OCI-M2 (cell line): ENCODE results near the gene GPR35.
"Not testable (repeated sequence)": the region's sequence is repeated elsewhere in the genome, so short reads cannot be mapped to it uniquely, and the experiment has no call there.

Source experiments
- DNase-seq: peaks from one replicate; lab custom pipeline; 2025; ENCODE audit not compliant: unreplicated experiment; lab: John Stamatoyannopoulos, UW

Gene GPR35

DNA sequence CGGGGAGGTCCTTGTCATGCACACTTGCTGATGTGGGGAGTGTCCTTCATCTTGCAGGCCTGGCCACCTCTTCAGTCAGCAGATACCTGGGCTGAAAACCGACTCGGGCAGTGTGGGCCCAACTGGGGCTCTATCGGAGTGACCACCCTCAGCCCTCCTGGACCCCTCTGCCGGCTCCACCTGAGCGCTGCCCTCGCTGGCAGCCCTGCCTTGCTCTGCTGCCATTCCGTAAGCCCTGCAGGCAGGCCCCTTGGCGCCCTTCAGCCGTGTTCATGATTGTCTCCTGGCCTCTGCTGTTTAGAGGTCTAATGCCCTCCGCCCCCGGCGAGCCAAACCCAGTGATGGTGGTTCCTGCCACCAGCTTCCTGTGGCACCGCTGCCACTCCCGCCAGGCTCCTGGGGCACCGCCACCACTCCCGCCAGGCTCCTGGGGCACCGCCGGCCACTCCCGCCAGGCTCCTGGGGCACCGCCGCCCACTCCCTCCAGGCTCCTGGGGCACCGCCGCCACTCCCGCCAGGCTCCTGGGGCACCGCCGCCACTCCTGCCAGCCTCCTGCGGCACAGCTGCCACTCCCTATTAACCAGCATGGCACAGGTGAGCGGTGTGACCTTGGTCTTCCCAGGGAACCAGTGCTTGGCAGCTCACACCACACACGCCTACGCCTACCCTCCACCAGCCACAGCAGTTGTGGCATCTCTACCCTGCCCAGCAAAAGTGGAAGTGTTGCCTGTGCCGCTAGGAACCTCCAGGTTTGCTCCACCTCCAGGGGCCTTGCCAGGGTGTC lies 22.8 kb upstream of the GPR35 start:
- DNase-seq, result no peak

DNA sequence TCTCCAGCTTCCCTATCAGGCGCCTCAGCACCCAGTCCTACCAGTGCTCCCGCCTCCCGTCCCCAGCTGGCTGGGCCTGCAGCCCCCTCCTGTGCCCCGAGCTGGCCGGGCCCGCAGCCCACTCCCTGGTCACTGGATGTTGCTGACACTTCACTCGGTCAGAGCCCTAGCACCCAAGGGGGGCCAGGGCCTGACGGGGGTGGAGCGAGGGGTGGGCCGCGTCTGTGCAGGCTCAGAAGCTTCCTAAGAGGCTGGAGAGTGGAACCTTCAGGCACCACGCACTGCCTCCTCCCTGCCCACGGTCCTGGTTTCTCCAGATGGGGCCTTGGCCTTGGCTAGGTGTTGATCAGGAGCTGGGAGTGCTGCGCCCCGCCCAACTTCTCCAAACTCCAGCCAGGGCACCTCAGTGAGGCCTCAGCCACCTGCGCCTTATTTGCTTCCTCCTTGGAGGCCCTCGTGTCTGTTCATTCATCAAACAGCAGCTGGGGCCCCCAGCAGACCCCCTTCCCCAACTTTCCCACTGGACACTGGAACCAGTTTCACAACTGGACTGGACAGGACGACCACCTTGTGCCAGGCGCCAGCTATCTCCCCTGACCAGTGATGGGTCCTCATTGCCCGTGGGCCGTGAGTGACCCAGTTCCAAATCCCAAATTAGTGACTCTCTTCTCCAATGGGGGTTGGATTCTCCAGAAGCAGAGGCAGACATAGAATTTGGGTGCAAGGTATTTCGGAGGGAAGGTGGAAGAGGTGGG lies 22.0 kb upstream of the GPR35 start:
- DNase-seq, result no peak

DNA sequence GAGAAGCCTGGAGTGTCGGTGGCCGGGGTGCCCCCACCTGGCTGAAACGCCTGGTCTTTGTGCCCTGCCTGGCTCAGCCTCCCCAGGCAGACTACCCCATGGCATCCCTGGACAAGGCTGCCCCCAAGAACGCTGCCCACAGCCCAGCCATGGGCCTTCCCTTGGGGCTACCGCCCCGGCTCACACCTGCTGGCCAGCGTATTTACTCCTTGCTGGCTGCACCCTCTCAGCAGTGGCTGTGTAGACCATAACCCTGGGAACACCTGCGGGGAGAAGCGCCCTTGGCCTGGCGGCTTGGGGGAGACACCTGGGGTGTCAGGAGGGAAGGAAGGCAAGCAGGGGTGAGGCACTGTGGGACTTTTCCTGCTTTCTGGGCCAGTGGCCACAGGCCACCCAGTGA lies 21.4 kb upstream of the GPR35 start:
- DNase-seq, result no peak

GRCh38 chr2:240604291-240604938 lies 20.9 kb upstream of the GPR35 start:
- DNase-seq, result no peak

GRCh38 chr2:240604939-240605716 lies 20.2 kb upstream of the GPR35 start:
- DNase-seq, result no peak

- DNase-seq, result no peak
Observed at GRCh38 chr2:240605867-240606743, 19.2 kb upstream of the GPR35 start.

DNA sequence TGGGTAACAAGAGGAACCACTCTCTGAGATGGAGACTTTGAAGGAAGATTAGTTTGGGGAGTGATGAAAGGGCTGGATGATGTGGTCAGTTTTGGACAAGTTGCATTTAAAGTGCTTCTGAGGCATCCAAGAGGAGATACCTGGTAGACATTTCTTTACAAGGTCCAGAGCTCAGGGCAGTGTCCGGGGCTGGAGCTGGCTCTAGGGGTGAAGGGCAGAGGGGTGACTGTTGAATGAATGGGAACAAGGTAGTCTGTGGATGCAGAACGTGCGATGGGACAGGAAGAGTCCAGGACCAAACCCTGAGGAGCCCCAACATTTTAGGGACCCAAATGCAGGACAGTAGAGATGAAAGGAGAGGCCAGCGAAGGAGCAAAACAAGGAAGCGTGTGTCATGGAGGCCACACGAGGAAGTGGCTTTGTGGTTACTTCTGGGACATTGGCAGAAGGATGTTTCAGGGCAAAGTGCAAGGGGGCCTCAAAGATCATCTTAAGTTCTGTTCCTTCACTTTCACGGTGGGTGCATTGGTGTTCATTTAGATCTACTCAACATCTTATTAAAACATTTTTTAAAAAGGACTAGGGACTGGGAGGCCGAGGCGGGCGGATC lies 13.6 kb upstream of the GPR35 start:
- DNase-seq, result no peak

GRCh38 chr2:240613781-240614180 lies 11.5 kb upstream of the GPR35 start:
- DNase-seq, result no peak

DNA sequence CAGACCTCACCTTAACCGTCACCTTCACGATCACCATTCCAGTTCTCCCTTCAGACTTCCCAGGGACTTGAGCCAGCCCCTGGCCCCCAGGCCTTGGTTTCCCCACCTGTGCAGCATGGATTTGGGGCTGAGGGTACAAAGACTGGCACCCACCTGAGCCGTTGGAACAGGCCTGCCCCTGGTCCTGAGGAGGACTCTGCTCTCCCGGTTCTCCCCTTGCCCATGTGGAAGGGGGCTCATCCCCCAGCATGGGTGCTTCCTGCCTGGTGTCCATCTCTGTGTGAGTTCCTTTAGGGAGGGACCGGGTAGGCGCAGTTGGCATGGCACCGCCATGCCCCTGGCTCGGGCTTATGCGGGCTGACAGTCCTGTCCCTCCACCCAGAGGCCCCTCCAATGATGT lies 10.9 kb upstream of the GPR35 start:
- DNase-seq, result no peak

- no peak for DNase-seq
Observed at GRCh38 chr2:240615396-240615795, 9.9 kb upstream of the GPR35 start.

DNA sequence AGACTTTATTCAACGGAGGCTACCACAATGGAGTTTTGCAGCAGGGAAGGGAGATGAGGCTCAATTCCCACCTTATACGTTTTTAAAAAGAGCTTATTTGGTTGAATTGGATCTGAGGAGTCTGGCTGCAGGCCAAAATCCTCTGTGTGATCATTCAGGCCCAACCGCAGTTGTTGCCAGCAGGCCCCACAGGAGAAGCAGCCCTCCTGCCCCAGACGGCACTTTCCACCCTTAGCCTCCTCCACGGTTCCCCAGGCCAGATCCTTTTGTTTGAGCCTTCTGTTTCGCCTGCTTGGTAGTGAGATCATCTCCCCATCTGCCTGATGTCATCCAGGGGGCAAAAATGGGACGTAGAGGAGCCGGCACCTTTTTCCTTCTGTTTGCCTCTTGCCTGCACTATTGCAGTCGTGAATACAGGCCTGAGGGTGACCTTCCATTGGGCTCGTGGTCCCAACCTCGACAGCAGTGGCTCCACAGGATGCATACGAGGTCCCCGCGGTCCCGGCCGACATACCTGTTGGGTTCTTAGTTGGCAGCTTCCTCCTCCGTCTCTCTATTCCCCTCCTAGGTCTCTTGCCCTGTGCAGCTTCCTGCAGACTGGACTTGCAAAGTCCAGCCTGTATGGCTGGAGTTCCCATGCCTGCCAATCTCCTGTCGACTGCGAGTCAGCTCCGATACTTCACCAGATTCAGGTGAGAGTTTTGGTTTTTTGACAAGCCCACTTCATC lies 9.3 kb upstream of the GPR35 start:
- DNase-seq, result no peak

GRCh38 chr2:240616860-240617666 lies 8.2 kb upstream of the GPR35 start:
- DNase-seq, result not testable (repeated sequence)

GRCh38 chr2:240618776-240619175 lies 6.5 kb upstream of the GPR35 start:
- no peak for DNase-seq

GRCh38 chr2:240619506-240620148 lies 5.7 kb upstream of the GPR35 start:
- no peak for DNase-seq

DNA sequence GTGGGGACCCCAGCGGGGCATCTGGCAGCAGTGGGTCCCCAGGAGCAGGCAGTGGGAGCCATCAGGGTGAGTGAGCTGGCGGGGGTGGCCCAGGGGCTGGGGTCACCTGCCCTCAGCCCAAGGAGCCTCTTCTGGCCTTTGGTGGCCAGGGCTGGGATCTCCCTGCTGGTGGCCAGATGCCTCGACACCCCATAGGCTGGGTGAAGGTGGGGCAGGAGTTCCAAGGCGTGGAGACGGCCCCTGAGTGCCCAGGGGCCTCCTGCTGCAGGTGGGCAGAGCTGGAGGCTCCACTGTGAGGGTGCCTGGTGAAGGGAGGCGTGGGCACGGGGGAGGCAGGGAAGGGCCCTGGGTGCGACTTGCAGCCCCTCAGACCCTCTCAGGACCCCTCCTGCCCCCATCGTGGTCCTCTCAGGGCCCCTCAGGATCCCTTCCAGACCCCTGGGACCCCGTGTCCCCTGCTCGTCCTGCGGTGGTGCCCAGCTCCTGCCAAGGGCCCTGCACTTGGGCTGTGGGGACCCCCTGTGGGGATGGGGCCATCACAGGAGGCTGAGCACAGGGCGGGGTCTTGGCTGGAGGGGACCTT lies 5.0 kb upstream of the GPR35 start:
- no peak for DNase-seq

DNA sequence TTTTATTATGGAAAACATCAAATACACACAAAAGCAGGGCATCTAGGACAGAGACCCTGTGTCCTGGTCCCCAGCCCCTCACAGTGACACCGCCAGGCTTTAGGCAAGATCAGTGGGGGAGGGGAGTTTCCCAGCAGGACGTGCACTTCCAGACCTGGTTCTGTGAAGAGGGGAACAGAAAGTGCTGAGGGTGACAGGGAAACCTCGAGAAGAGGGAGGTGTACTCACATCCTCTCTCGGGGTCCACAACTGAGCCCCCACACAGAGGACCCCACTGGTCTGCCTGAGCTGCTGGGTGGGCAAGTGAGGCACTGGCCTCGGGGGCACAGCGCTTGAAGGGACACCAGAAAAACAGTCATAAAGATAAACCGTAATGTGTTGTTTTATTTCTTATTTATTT lies 4.4 kb upstream of the GPR35 start:
- no peak for DNase-seq

DNA sequence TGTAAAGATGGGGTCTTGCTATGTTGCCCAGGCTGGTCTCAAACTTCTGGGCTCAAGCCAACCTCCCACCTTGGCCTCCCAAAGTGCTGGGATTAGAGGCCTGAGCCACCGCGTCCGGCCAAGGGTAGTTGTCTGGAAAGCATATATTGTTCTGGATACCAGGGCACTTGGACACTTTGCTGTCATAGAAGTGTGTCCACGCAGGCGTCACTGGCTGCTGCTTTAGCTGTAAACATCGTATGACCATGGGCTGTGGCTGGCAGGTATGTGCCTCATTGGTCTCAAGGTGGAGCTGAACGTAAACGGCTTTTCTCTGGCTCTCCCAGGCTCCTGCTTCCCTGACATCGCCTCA lies 3.2 kb upstream of the GPR35 start:
- no peak for DNase-seq
